Measurements from ENCODE around the gene ASB2.

DNA sequence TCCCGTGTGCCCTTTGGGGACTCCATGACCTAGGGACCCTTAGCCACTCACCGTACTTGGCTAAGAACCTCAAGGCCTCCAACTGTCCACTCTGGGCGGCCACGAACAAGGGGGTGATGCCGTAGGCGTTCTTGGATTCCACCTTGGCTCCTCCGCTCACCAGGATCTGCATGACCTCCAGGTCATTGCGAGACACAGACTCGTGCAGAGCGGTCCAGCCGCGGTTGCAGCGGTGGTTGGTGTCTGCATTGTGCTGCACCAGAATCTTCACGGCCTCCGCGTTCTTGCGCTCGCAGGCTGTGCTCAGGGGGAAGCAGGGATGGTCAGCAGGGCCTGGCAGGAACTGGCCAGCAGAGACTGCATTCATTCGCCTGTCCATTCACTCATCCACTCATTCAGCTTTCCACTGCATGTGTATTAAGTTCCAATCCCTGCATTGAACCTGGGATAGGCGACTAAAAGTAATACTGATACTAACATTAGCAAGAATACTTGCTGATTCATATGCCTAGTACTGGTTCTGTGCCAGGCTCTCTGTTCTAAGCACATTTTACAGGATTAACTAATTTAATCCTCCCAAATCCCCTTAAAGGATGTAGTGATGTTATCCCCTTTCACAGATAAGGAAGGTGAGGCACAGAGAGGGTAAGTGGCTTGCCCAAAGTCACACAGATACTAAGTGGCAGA lies 25.3 kb downstream of the ASB2 start:
- TF ChIP-seq, protein P1, sequence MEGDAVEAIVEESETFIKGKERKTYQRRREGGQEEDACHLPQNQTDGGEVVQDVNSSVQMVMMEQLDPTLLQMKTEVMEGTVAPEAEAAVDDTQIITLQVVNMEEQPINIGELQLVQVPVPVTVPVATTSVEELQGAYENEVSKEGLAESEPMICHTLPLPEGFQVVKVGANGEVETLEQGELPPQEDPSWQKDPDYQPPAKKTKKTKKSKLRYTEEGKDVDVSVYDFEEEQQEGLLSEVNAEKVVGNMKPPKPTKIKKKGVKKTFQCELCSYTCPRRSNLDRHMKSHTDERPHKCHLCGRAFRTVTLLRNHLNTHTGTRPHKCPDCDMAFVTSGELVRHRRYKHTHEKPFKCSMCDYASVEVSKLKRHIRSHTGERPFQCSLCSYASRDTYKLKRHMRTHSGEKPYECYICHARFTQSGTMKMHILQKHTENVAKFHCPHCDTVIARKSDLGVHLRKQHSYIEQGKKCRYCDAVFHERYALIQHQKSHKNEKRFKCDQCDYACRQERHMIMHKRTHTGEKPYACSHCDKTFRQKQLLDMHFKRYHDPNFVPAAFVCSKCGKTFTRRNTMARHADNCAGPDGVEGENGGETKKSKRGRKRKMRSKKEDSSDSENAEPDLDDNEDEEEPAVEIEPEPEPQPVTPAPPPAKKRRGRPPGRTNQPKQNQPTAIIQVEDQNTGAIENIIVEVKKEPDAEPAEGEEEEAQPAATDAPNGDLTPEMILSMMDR (IDR thresholded peaks at IDR 0.05) = no peak
- no peak for TF ChIP-seq POLR2A (IDR thresholded peaks at IDR 0.05)
